Esophagus squamous epithelium (tissue), 5 donors: ENCODE data around the gene GTPBP3. TPM values are rescaled to one million over a fixed set of nuclear protein-coding genes. Genes with fewer than 3 reads are reported as not detected.

Source experiments
- DNase-seq: peaks from one replicate; lab custom pipeline; 2025; lab: John Stamatoyannopoulos, UW
- H3K27ac ChIP-seq, 4 donors: fragments of 200-600 bp; sonication (generic); one replicate each; pipeline ENCODE4 v1.5.1; 2016 to 2019; ENCODE audit warnings: mild to moderate bottlenecking in 1 of 4
- H3K27me3 ChIP-seq, 4 donors: fragments of 200-600 bp; sonication (generic); 1 replicate in 3 of 4; 2 replicates in 1 of 4; pipeline versions ENCODE4 v1.5.1 to v1.6.0; 2017 to 2021; ENCODE audit warnings: antibody characterized with exemption in 1 of 4
- H3K36me3 ChIP-seq, 3 donors: fragments of 200-600 bp; sonication (generic); one replicate each; pipeline ENCODE4 v1.5.1; 2016 to 2019
- H3K4me1 ChIP-seq, 3 donors: fragments of 200-600 bp; sonication (generic); one replicate each; pipeline ENCODE4 v1.5.1; 2017 to 2019
- H3K4me3 ChIP-seq, 4 donors: fragments of 200-600 bp; sonication (generic); 1 replicate in 3 of 4; 2 replicates in 1 of 4; pipeline ENCODE4 v1.5.1; 2016 to 2019; ENCODE audit warnings: mild to moderate bottlenecking in 2 of 4, moderate library complexity in 1 of 4
- H3K9me3 ChIP-seq, 3 donors: fragments of 200-600 bp; sonication (generic); one replicate each; pipeline ENCODE4 v1.5.1; 2016 to 2019
- CTCF ChIP-seq, 6 experiments: fragments of 450-650 bp in 4 of 6; fragments of 200-600 bp in 2 of 6; sonication (generic) in 2 of 6; IDR thresholded peaks; one replicate each; pipeline ENCODE4 v1.5.1; 2016 to 2019; ENCODE audit warnings: antibody characterized with exemption in 6 of 6, mild to moderate bottlenecking in 4 of 6, moderate library complexity in 4 of 6
- POLR2A ChIP-seq, 4 donors: fragments of 450-650 bp; IDR thresholded peaks; one replicate each; pipeline ENCODE4 v1.6.1; 2017; ENCODE audit warnings: antibody characterized with exemption in 4 of 4, mild to moderate bottlenecking in 4 of 4, moderate library complexity in 3 of 4
- WGBS, 2 donors: methylation state at CpG; one replicate each; pipeline ENCODE4 v1.1.5; 2018; 5-methylcytosine and 5-hydroxymethylcytosine counted together
- intact Hi-C: fragments of 100-400 bp; cut with DNase I; formaldehyde crosslinking; loops from one replicate; pipeline ENCODE4 v1.15.0; 2022
- total RNA-seq, 4 donors: library from RNA; depleted of rRNA; stranded (reverse); fragments of >200 nt; gene quantifications; one replicate each; pipeline ENCODE4 v1.1.0, GENCODE V29; 2016
- donor health status: DM: yes; HTN: yes; CAD: no.

The GTPBP3 gene
- total RNA-seq, 4 donors from 2014 or later, result 22.7 to 34.9 (median 31.4) TPM

- intact Hi-C loops, result no loop called here
- Histone ChIP-seq H3K4me1 (peaks cover 37 to 74% (median 45%) of the 10 kb centered on the region in 3 donors), H3K9me3 (no peaks in the 10 kb centered on the region), H3K4me3 (no peak overlapping the region), H3K27ac (no peak overlapping the region), H3K36me3 (peaks cover 0 to 23% (median 0%) of the 10 kb centered on the region in 3 donors), H3K27me3 (peaks cover 0 to 38% (median 2%) of the 10 kb centered on the region in 4 donors)
- WGBS, 2 donors, result 83 to 87% methylated on average over 19 to 21 of the region's 24 CpGs
- TF ChIP-seq POLR2A (IDR thresholded peaks at IDR 0.05), result no peak
- TF ChIP-seq CTCF (IDR thresholded peaks at IDR 0.05), result no peak
- no peak for DNase-seq
Measured at GRCh38 chr19:17330262-17331044, 6.9 kb upstream of the GTPBP3 start.

- peaks cover 0 to 23% (median 0%) of the 10 kb centered on the region in 3 donors for H3K36me3 ChIP-seq
- H3K27ac ChIP-seq, result no peak overlapping the region
- H3K9me3 ChIP-seq, result no peaks in the 10 kb centered on the region
- no peak for TF ChIP-seq POLR2A (IDR thresholded peaks at IDR 0.05)
- intact Hi-C loops, result no loop called here
- H3K27me3 ChIP-seq, result peaks cover 0 to 38% (median 2%) of the 10 kb centered on the region in 4 donors
- WGBS, 2 donors, result 58 to 67% methylated on average over 5 to 11 of the region's 13 CpGs
- peaks cover 42 to 74% (median 49%) of the 10 kb centered on the region in 3 donors for H3K4me1 ChIP-seq
- DNase-seq, result no peak
- H3K4me3 ChIP-seq, result no peak overlapping the region
Measured at GRCh38 chr19:17331045-17331558, 6.3 kb upstream of the GTPBP3 start.

GRCh38 chr19:17332360-17332676 lies 5.0 kb upstream of the GTPBP3 start:
- 88 to 100% methylated on average over 1 to 7 of the region's 8 CpGs for WGBS, 2 donors

GRCh38 chr19:17332677-17333581 lies 4.4 kb upstream of the GTPBP3 start:
- H3K27ac ChIP-seq, result no peak overlapping the region
- peaks cover 47 to 72% (median 50%) of the 10 kb centered on the region in 3 donors for H3K4me1 ChIP-seq
- H3K9me3 ChIP-seq, result no peaks in the 10 kb centered on the region
- TF ChIP-seq CTCF (IDR thresholded peaks at IDR 0.05), result no peak
- no peak for TF ChIP-seq POLR2A (IDR thresholded peaks at IDR 0.05)
- intact Hi-C loops, result no loop called here
- H3K4me3 ChIP-seq, result no peak overlapping the region
- peaks cover 0 to 38% (median 2%) of the 10 kb centered on the region in 4 donors for H3K27me3 ChIP-seq
- WGBS, 2 donors, result 95 to 98% methylated on average over 13 to 29 of the region's 45 CpGs
- peaks cover 0 to 23% (median 0%) of the 10 kb centered on the region in 3 donors for H3K36me3 ChIP-seq
- no peak for DNase-seq

More at GRCh38 chr19:17332360-17332676, 5.0 kb upstream of the GTPBP3 start:
- Histone ChIP-seq H3K36me3 (peaks cover 0 to 23% (median 0%) of the 10 kb centered on the region in 3 donors), H3K27ac (no peak overlapping the region), H3K9me3 (no peaks in the 10 kb centered on the region), H3K4me1 (peaks cover 45 to 72% (median 46%) of the 10 kb centered on the region in 3 donors), H3K27me3 (peaks cover 0 to 38% (median 2%) of the 10 kb centered on the region in 4 donors), H3K4me3 (no peak overlapping the region)
- intact Hi-C loops, result no loop called here
- DNase-seq, result no peak
- TF ChIP-seq POLR2A (IDR thresholded peaks at IDR 0.05) (no peak), CTCF (IDR thresholded peaks at IDR 0.05) (no peak)

- Histone ChIP-seq H3K36me3 (peaks cover 0 to 23% (median 0%) of the 10 kb centered on the region in 3 donors), H3K9me3 (no peaks in the 10 kb centered on the region), H3K27me3 (peaks cover 0 to 32% (median 2%) of the 10 kb centered on the region in 4 donors), H3K27ac (peak overlapping the region; percentile 80 to 98 (median 93)), H3K4me1 (peaks cover 47 to 72% (median 47%) of the 10 kb centered on the region in 3 donors), H3K4me3 (peak overlapping the region; percentile 51 to 92 (median 68))
- no peak for DNase-seq
- no peak for TF ChIP-seq CTCF (IDR thresholded peaks at IDR 0.05)
- TF ChIP-seq POLR2A (IDR thresholded peaks at IDR 0.05), result peak in 1 of 4 donors; percentile 33
- 43 to 48% methylated on average over 10 to 18 of the region's 52 CpGs for WGBS, 2 donors
- intact Hi-C loops, result no loop called here
Measured at GRCh38 chr19:17333611-17334413, 3.5 kb upstream of the GTPBP3 start.
